Neural crest cell (in vitro differentiated cells): ENCODE results near the gene AOC2. TPM values are rescaled to one million over a fixed set of nuclear protein-coding genes. Genes with fewer than 3 reads are reported as not detected.

Source experiments
- DNase-seq: peaks from one replicate; pipeline ENCODE4 v3.0.0; 2021; ENCODE audit warnings: low read depth, mixed read lengths, low spot score
- H3K27ac Mint-ChIP-seq: one replicate; pipeline ENCODE4 v1.8.0; 2021; ENCODE audit warnings: mild to moderate bottlenecking, mixed read lengths; ENCODE audit not compliant: unreplicated experiment
- H3K27me3 Mint-ChIP-seq: 2 replicates; pipeline ENCODE4 v1.8.0; 2021; ENCODE audit warnings: low read depth, mild to moderate bottlenecking, mixed read lengths
- H3K36me3 Mint-ChIP-seq: 2 replicates; pipeline ENCODE4 v1.8.0; 2021; ENCODE audit warnings: low read depth, mild to moderate bottlenecking, mixed read lengths
- H3K4me1 Mint-ChIP-seq: 2 replicates; pipeline ENCODE4 v1.8.0; 2021; ENCODE audit warnings: mixed read lengths
- H3K4me3 Mint-ChIP-seq: one replicate; pipeline ENCODE4 v1.8.0; 2021; ENCODE audit warnings: mild to moderate bottlenecking, mixed read lengths
- H3K9me3 Mint-ChIP-seq: 2 replicates; pipeline ENCODE4 v1.8.0; 2021; ENCODE audit warnings: mixed read lengths
- total RNA-seq: library from RNA; stranded (reverse); gene quantifications from 2 replicates; pipeline ENCODE4 v1.2.1, GENCODE V29; 2021
- TF ChIP-seq, protein P1 (sequence below): fragments of 200-600 bp; sonication (generic); conservative IDR thresholded peaks from 2 replicates; pipeline ENCODE4 v1.5.0; 2021; ENCODE audit warnings: antibody characterized with exemption, mild to moderate bottlenecking

The AOC2 gene
- total RNA-seq, 1 donor from 2014 or later: 3.0 TPM

DNA sequence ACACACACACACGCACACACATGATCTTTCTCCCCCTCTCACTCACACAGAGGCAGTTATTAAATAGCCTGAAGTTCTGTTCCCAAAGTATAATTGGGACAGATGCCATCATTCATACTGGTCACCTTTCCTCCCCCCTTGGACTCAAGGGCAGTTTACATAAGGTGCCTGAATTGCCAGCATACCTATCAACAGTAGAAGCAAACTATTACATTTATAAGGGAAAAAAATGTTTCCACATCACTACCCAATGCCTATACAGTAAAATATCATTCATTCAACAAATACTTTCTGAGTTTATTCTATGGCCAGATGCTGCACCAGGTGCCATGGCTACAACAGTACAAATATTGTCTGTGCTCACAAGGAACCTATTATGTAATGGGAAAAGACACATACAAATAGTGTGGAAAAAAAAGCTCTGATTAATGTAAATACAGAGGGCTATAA, 39.4 kb upstream of the AOC2 start:
- H3K4me3 Mint-ChIP-seq: no peak overlapping the region
- no peak for DNase-seq
- TF ChIP-seq, protein P1, sequence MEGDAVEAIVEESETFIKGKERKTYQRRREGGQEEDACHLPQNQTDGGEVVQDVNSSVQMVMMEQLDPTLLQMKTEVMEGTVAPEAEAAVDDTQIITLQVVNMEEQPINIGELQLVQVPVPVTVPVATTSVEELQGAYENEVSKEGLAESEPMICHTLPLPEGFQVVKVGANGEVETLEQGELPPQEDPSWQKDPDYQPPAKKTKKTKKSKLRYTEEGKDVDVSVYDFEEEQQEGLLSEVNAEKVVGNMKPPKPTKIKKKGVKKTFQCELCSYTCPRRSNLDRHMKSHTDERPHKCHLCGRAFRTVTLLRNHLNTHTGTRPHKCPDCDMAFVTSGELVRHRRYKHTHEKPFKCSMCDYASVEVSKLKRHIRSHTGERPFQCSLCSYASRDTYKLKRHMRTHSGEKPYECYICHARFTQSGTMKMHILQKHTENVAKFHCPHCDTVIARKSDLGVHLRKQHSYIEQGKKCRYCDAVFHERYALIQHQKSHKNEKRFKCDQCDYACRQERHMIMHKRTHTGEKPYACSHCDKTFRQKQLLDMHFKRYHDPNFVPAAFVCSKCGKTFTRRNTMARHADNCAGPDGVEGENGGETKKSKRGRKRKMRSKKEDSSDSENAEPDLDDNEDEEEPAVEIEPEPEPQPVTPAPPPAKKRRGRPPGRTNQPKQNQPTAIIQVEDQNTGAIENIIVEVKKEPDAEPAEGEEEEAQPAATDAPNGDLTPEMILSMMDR: no peak
- H3K4me1 Mint-ChIP-seq: no peaks in the 10 kb centered on the region
- no peaks in the 10 kb centered on the region for H3K9me3 Mint-ChIP-seq
- H3K36me3 Mint-ChIP-seq: peaks cover 3% of the 10 kb centered on the region
- no peak overlapping the region for H3K27ac Mint-ChIP-seq
- H3K27me3 Mint-ChIP-seq: peaks cover 21% of the 10 kb centered on the region

DNA sequence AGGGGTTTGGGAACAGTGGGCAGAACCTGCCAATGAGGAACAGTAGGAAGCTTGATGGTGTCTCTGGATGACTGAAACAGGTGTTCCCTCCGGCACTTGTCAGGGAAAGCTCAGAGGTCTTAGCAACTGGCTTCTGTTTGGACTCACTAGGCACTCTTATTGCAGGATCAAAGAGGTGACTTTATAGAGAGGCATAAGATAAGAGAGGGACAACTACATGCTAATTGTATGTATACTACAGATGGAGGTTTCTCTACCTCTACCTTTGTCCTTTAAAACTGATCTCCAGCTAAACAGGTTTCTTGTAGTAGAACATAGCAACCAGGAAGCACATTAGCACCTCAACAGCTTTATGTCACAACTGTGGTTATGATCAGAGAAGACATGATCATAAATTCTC, 38.1 kb upstream of the AOC2 start:
- no peak for DNase-seq
- H3K27ac Mint-ChIP-seq: no peak overlapping the region
- TF ChIP-seq, protein P1: no peak
- no peaks in the 10 kb centered on the region for H3K9me3 Mint-ChIP-seq
- peaks cover 3% of the 10 kb centered on the region for H3K36me3 Mint-ChIP-seq
- H3K4me1 Mint-ChIP-seq: no peaks in the 10 kb centered on the region
- no peak overlapping the region for H3K4me3 Mint-ChIP-seq
- peaks cover 12% of the 10 kb centered on the region for H3K27me3 Mint-ChIP-seq

DNA sequence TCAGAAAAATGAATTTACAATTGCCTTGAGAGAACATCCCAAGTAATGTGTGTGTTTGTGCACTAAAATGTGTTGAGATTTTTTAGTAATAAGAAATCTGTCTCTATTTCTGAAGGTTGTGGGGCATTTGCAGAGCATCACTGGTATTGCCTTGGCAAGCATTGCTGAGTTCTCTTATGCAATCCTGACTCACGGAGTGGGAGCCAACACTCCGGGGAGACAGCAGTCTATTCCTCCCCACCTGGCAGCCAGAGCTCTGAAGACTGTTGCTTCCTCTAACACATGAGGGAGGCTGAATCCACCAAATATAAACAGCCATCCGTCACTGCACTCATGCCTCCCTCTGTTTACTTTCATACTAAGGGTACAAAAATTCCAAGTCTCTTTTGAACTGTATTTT, 35.1 kb upstream of the AOC2 start:
- no peak overlapping the region for H3K27ac Mint-ChIP-seq
- H3K4me1 Mint-ChIP-seq: no peaks in the 10 kb centered on the region
- TF ChIP-seq, protein P1: no peak
- H3K36me3 Mint-ChIP-seq: peaks cover 6% of the 10 kb centered on the region
- H3K4me3 Mint-ChIP-seq: no peak overlapping the region
- peaks cover under 1% of the 10 kb centered on the region for H3K27me3 Mint-ChIP-seq
- no peaks in the 10 kb centered on the region for H3K9me3 Mint-ChIP-seq
- DNase-seq: no peak

DNA sequence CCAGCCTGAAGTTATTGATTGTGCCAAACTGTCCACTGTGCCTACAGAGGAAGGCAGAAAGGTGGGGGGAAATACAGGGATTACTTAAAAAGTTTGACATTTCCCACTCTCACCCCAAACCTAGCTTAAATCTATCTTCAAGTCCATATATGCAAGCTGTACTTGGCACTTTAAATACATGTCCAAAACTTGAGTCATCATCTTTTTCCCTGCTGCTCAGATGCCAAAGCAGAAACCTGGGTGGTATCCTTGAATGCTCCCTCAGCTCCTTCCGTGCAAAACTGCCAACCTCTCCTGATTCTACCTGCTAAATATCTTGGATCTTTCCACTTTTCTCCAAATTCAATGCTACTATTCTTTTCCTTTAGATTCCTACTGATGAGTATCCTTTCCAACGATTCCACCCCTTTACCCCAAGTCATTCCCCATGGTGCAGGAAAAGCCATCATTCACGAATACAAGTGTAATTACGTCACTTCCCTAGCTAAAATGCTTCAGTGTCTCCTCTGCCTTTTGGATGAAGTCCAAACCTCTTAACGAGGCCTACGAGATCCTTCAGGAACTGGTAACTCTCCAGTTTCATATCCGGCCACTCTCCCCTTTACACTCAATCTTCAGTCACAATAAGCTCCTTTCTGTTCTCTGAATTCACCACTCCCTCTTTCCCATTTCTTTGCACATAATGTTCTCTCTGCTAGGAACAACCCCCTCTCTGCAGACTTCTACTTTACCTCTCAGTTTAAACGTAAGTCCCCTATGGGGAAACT, 29.6 kb upstream of the AOC2 start:
- TF ChIP-seq, protein P1: no peak
- Mint-ChIP-seq H3K27me3 (no peaks in the 10 kb centered on the region), H3K4me3 (no peak overlapping the region), H3K27ac (peak overlapping the region; percentile 23), H3K4me1 (no peaks in the 10 kb centered on the region), H3K9me3 (no peaks in the 10 kb centered on the region), H3K36me3 (peaks cover 6% of the 10 kb centered on the region)
- DNase-seq: no peak

DNA sequence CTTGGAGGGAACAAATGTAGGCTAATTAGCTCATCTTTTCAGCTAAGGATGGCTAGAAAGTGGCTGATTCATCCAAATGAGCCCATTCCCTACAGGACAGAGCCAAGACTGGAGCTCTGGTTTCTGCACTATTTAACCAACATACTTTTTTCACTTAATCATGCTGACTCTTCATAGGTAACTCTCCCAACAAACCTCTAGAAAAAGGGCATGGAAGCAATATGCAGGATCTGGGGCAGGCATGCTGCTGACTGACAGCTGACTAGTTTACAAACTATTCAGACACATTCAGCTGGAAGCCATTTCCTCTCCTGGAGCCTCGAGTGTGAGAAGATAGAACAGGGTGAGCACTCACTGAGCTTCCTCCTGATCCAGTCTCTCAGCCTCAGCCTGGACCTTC, 26.5 kb upstream of the AOC2 start:
- Mint-ChIP-seq H3K36me3 (peaks cover 8% of the 10 kb centered on the region), H3K9me3 (no peaks in the 10 kb centered on the region), H3K27me3 (no peaks in the 10 kb centered on the region), H3K27ac (no peak overlapping the region), H3K4me3 (no peak overlapping the region), H3K4me1 (peaks cover 7% of the 10 kb centered on the region)
- no peak for DNase-seq
- TF ChIP-seq, protein P1: no peak
